GM12892 (cell line): ENCODE results near the gene SCAF8.

Experiments
- POLR2A ChIP-seq: IDR thresholded peaks from 2 replicates; pipeline ENCODE4 v1.6.1; 2011; ENCODE audit warnings: low read depth, low read length, control low read depth
- POLR2AphosphoS5 ChIP-seq: IDR thresholded peaks from 2 replicates; pipeline ENCODE4 v1.6.1; 2011; ENCODE audit warnings: low read depth, low read length, control low read depth
- TAF1 ChIP-seq: IDR thresholded peaks from 2 replicates; pipeline ENCODE4 v1.6.1; 2011; ENCODE audit warnings: low read depth, mild to moderate bottlenecking, control low read depth, low read length, borderline replicate concordance

- TF ChIP-seq TAF1 (no peak), POLR2AphosphoS5 (no peak), POLR2A (no peak)
Observed at GRCh38 chr6:154806804-154807203, 73.6 kb downstream of the SCAF8 start.
